Islet of Langerhans (tissue), 1 donor: ENCODE results near the gene AOPEP.
A peak's percentile ranks its signal among the peaks of the same experiment; 100 is the strongest.
"Not testable (repeated sequence)": the region's sequence is repeated elsewhere in the genome, so short reads cannot be mapped to it uniquely, and the experiment has no call there.

ENCODE experiments used
- FAIRE-seq: peaks from one replicate; lab custom pipeline; 2011; peaks lifted over from hg19 to GRCh38; lab: Jason Lieb, UNC

AOPEP gene

GRCh38 chr9:94870793-94871558, 144.5 kb downstream of the AOPEP start:
- FAIRE-seq: no peak

- FAIRE-seq: no peak
Observed at GRCh38 chr9:94872083-94872833, 145.8 kb downstream of the AOPEP start.

- FAIRE-seq: no peak
Observed at GRCh38 chr9:94872891-94873511, 146.5 kb downstream of the AOPEP start.

GRCh38 chr9:94874316-94874715, 147.8 kb downstream of the AOPEP start:
- no peak for FAIRE-seq

GRCh38 chr9:94875300-94876020, 149.0 kb downstream of the AOPEP start:
- FAIRE-seq: no peak

- not testable (repeated sequence) for FAIRE-seq
Observed at GRCh38 chr9:94878804-94879203, 152.3 kb downstream of the AOPEP start.

- no peak for FAIRE-seq
Observed at GRCh38 chr9:94879230-94879629, 152.7 kb downstream of the AOPEP start.

GRCh38 chr9:94881023-94881422, 154.5 kb downstream of the AOPEP start:
- FAIRE-seq: no peak

GRCh38 chr9:94881454-94881853, 155.0 kb downstream of the AOPEP start:
- no peak for FAIRE-seq

- no peak for FAIRE-seq
Observed at GRCh38 chr9:94881940-94882339, 155.4 kb downstream of the AOPEP start.

GRCh38 chr9:94882966-94883641, 156.6 kb downstream of the AOPEP start:
- FAIRE-seq: no peak

GRCh38 chr9:94885854-94886447, 159.5 kb downstream of the AOPEP start:
- FAIRE-seq: no peak

GRCh38 chr9:94887721-94888120, 161.2 kb downstream of the AOPEP start:
- no peak for FAIRE-seq

- FAIRE-seq: no peak
Observed at GRCh38 chr9:94888775-94889174, 162.3 kb downstream of the AOPEP start.

GRCh38 chr9:94889628-94890027, 163.1 kb downstream of the AOPEP start:
- no peak for FAIRE-seq

- no peak for FAIRE-seq
Observed at GRCh38 chr9:94891183-94891582, 164.7 kb downstream of the AOPEP start.

GRCh38 chr9:94892675-94893074, 166.2 kb downstream of the AOPEP start:
- FAIRE-seq: no peak

GRCh38 chr9:94894094-94894699, 167.7 kb downstream of the AOPEP start:
- no peak for FAIRE-seq

GRCh38 chr9:94895668-94896067, 169.2 kb downstream of the AOPEP start:
- no peak for FAIRE-seq

- FAIRE-seq: peak; percentile 74
Observed at GRCh38 chr9:94896512-94896911, 170.0 kb downstream of the AOPEP start.
